ENCODE data around the gene ISG20.

ISG20 gene

DNA sequence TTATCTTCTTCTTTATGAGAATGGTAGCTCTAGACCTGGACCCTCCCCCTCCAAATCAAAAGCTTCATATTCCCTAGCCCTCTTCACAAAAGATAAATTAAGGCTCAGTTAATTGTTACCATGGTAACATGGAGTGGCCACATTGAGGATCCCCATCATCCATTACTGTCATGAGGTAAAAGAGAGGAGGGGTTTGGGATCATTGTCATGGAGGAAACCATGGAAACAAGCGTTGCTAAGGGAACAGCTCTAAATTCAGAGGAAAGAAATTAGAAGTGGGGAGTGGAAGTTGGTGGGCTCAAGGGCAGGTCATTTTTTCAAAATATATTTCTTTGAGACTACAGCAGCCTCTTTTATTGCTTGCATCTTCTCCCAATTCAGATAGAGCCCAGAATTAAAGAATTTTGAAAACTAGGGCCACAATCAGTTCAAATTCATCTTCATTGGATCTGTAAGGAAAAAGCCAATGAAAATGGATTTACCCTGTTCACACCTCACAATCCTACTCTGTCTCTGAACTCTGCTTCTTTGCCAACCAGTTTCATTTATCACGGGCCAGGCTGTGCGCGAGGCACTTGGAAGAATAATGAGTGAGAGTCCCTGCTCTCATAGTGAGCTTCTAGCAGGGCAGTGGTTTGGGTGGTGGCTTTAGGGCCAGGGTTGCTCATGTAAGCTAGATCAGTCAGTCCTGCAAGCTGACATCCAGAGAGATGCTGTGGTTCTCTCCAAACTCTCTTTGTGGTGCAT lies 29.3 kb upstream of the ISG20 start:
- 77% methylated on average over 4 of the region's 4 CpGs for WGBS
- Histone ChIP-seq H3K9me3 (ENCODE audit: insufficient read depth, low read depth, low read length) (no peaks in the 10 kb centered on the region), H3K27ac (ENCODE audit: low read depth, low read length) (no peak overlapping the region), H3K9ac (ENCODE audit: low read depth, low read length) (no peak overlapping the region), H3K4me3 (ENCODE audit: low read length) (no peak overlapping the region), H3K4me1 (ENCODE audit: insufficient read depth, low read length) (peaks cover 57% of the 10 kb centered on the region), H3K27me3 (ENCODE audit: insufficient read depth, low read length) (peaks cover 65% of the 10 kb centered on the region), H3K36me3 (ENCODE audit: insufficient read depth, low read length) (no peaks in the 10 kb centered on the region)

DNA sequence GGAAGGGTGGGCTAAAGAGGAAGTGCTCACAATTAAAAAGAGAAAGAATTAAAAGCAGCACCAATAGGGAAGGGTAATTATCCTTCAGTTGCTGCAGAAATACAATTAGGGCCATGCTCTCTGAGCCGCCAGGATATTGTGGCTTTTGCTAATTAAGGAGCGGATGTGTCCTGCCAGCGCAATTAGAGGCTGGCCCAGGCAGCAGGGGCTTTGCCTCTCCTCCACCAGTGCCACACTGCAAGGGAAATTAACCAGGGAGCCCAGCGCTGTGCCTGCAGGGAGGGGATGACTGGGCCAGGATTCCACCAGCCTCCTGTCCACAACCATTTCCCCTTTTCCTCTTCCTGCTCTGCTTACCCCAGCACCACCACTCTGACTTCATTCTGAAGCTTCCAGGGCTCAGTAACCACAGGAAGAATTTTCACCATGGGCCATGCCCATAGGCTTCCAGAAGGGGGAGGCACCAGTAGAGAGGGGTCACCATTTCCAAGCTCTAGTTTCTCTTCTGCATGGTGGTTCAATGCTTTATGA lies 28.1 kb upstream of the ISG20 start:
- H3K4me3 ChIP-seq (ENCODE audit: low read length): no peak overlapping the region
- no peak overlapping the region for H3K9ac ChIP-seq (ENCODE audit: low read depth, low read length)
- WGBS: 10% methylated on average over 4 of the region's 4 CpGs
- peaks cover 64% of the 10 kb centered on the region for H3K4me1 ChIP-seq (ENCODE audit: insufficient read depth, low read length)
- H3K9me3 ChIP-seq (ENCODE audit: insufficient read depth, low read depth, low read length): no peaks in the 10 kb centered on the region
- H3K27me3 ChIP-seq (ENCODE audit: insufficient read depth, low read length): peaks cover 52% of the 10 kb centered on the region
- no peak overlapping the region for H3K27ac ChIP-seq (ENCODE audit: low read depth, low read length)
- no peaks in the 10 kb centered on the region for H3K36me3 ChIP-seq (ENCODE audit: insufficient read depth, low read length)

DNA sequence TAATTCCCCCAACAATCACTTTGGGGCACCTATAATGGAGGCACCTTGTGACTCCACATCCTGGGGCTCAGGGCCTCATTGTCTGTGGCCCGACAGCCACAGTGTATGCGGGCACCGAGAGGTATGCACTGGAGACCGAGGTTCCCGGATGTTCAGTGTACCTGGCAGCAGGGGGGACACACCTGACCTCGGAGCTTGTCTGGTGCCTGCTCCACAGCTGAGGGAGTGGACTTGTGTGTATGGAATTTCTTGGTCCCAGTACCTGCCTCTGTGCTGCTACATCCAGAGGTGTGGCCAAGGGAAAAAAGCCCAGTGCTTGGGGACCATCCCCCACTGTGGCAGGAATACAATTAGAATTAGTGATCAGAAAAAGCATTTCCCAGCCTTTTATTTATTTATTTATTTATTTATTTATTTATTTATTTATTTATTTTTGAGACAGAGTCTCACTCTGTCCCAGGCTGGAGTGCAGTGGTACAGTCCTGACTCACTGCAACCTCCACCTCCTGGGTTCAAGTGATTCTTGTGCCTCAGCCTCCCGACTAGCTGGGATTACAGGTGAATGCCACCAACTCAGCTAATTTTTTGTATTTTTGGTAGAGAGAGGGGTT lies 26.5 kb upstream of the ISG20 start:
- Histone ChIP-seq H3K27me3 (ENCODE audit: insufficient read depth, low read length) (peaks cover 37% of the 10 kb centered on the region), H3K9ac (ENCODE audit: low read depth, low read length) (no peak overlapping the region), H3K9me3 (ENCODE audit: insufficient read depth, low read depth, low read length) (no peaks in the 10 kb centered on the region), H3K36me3 (ENCODE audit: insufficient read depth, low read length) (no peaks in the 10 kb centered on the region), H3K27ac (ENCODE audit: low read depth, low read length) (no peak overlapping the region), H3K4me1 (ENCODE audit: insufficient read depth, low read length) (peaks cover 57% of the 10 kb centered on the region), H3K4me3 (ENCODE audit: low read length) (no peak overlapping the region)
- WGBS: 65% methylated on average over 7 of the region's 7 CpGs

DNA sequence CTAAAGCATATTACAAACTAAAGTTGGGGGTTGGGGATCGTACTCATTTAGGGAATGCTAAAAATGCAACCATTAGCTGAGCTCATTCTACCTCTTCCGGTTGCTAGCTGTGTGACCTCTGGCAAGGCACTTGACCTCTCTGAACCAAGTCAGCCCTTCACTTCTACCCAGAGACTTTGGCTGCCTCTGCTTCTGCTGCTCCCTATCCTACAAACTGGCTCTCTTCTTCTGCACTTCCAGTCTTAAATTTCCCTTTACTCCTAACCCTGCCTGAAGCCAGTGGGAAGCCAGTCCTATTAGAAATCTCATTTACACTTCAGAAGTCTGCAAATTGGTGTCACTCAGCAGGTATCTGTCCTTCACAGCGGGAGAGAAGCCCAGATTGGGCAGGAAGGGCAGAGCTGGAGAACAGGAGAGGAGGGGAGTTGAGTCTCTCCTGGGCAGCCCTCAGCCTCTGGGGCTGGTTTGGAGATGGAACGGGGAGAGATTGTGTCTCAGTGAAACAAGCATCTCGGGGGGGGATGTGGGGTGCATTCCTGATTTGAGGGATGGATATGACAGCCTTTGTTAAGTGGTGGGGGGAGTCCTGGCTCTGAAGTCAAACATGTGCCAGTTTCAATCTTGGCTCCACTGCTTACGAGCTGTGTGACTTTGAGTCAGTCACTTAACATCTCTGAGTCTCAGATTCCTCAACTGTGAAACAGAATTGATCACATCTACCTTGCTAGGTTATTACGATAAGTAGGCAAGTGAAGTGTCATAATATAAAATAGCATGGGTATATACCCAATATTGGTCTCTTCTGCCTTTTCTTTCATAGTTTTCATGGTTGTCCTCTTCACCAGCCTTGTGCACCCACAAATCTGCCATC lies 25.5 kb upstream of the ISG20 start:
- Histone ChIP-seq H3K4me1 (ENCODE audit: insufficient read depth, low read length) (peaks cover 63% of the 10 kb centered on the region), H3K27me3 (ENCODE audit: insufficient read depth, low read length) (peaks cover 27% of the 10 kb centered on the region), H3K36me3 (ENCODE audit: insufficient read depth, low read length) (no peaks in the 10 kb centered on the region), H3K27ac (ENCODE audit: low read depth, low read length) (no peak overlapping the region), H3K4me3 (ENCODE audit: low read length) (no peak overlapping the region), H3K9me3 (ENCODE audit: insufficient read depth, low read depth, low read length) (no peaks in the 10 kb centered on the region), H3K9ac (ENCODE audit: low read depth, low read length) (no peak overlapping the region)
- 11% methylated on average over 6 of the region's 7 CpGs for WGBS

DNA sequence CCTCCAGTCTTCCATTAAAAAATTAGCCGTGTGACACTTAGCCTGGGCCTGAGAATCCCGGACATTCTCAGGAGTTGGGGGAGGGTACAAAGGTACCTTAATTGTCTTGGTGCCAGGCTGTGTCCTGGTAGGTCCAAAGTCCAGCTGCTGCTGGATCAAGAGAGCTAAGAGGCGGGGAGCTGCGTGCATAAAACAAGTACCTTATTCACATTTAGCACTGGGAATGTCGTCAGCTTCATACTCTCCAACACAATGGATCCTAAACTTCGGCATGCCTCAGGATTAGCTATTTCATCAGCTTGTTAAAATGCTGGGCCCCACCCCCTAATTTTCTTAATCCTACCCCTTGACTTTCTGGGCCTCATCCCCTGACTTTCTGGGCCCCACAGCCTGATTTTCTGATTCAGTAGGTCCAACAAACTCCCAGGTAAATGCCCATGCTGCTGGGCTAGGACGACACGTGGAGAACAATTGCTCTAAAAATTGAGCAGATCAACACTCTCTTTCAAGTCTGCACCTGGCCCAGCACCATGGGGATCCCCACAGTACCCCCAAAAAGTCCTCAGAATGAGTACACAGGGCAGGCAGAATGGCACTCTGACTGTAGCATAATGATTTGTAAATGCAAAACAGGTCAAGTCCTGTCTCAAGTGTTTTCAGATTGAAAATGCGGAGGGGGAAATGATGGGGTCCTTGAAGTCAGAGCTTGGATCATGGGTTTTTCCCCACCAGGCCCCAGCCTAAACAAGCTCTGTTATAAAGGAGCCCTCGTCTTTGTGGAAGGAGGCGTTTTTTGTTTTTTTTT lies 23.3 kb upstream of the ISG20 start:
- 62% methylated on average over 11 of the region's 11 CpGs for WGBS
- peaks cover 19% of the 10 kb centered on the region for H3K27me3 ChIP-seq (ENCODE audit: insufficient read depth, low read length)
- H3K36me3 ChIP-seq (ENCODE audit: insufficient read depth, low read length): no peaks in the 10 kb centered on the region
- H3K9me3 ChIP-seq (ENCODE audit: insufficient read depth, low read depth, low read length): no peaks in the 10 kb centered on the region
- peak overlapping the region; percentile 46; the same call in 1 of the 2 replicates for H3K9ac ChIP-seq (ENCODE audit: low read depth, low read length)
- H3K4me3 ChIP-seq (ENCODE audit: low read length): no peak overlapping the region
- H3K27ac ChIP-seq (ENCODE audit: low read depth, low read length): peak overlapping the region; percentile 74; the same call in 1 of the 2 replicates
- peaks cover 55% of the 10 kb centered on the region for H3K4me1 ChIP-seq (ENCODE audit: insufficient read depth, low read length)

DNA sequence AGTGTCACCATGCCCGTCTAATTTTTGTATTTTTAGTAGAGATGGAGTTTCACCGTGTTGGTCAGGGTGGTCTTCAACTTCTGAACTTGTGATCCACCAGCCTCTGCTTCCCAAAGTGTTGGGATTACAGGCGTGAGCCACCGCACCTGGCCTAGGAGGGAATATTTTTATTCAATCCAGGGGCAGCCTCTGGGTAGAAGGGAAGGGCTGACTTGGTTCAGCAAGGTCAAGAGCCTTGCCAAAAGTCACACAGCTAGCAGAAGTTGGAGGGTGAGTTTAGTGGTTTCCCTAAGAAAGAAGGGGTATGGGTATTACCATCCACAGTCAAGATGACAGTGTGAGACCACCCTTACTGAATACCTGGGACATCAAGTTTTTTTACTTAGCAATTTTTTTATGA lies 22.6 kb upstream of the ISG20 start:
- Histone ChIP-seq H3K4me1 (ENCODE audit: insufficient read depth, low read length) (peaks cover 52% of the 10 kb centered on the region), H3K27ac (ENCODE audit: low read depth, low read length) (no peak overlapping the region; the same call in 1 of the 2 replicates), H3K27me3 (ENCODE audit: insufficient read depth, low read length) (peaks cover 17% of the 10 kb centered on the region), H3K4me3 (ENCODE audit: low read length) (no peak overlapping the region), H3K36me3 (ENCODE audit: insufficient read depth, low read length) (no peaks in the 10 kb centered on the region), H3K9ac (ENCODE audit: low read depth, low read length) (no peak overlapping the region), H3K9me3 (ENCODE audit: insufficient read depth, low read depth, low read length) (no peaks in the 10 kb centered on the region)
- 85% methylated on average over 4 of the region's 4 CpGs for WGBS

DNA sequence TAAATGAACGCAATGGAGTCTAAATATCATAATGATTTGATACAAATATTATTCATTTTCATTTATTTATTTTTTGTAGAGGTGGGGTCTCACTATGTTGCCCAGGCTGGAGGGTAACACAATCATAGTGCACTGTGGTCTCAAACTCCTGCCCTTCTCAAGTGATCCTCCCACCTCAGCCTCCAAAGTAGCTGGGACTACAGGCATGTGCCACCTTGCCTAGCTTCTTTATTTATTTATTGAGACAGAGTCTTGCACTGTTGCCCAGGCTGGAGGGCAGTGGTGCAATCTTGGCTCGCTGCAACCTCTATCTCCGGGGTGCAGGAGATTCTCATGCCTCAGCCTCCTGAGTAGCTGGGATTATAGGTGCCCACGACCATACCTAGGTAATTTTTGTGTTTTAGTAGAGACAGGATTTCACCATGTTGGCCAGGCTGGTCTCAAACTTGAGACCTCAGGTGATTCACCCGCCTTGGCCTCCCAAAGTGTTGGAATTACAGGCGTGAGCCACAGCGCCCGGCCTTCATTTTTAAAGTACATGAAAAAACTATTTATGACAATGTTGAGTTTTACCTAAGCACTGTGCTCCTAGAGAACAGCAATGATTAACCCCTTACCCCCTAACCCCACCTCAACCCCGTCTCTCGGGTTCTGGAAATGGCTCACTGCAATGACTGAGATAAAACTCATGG lies 21.6 kb upstream of the ISG20 start:
- Histone ChIP-seq H3K27ac (ENCODE audit: low read depth, low read length) (no peak overlapping the region), H3K27me3 (ENCODE audit: insufficient read depth, low read length) (peaks cover 11% of the 10 kb centered on the region), H3K4me3 (ENCODE audit: low read length) (no peak overlapping the region), H3K9me3 (ENCODE audit: insufficient read depth, low read depth, low read length) (no peaks in the 10 kb centered on the region), H3K9ac (ENCODE audit: low read depth, low read length) (no peak overlapping the region), H3K36me3 (ENCODE audit: insufficient read depth, low read length) (no peaks in the 10 kb centered on the region), H3K4me1 (ENCODE audit: insufficient read depth, low read length) (peaks cover 43% of the 10 kb centered on the region)
- WGBS: 91% methylated on average over 9 of the region's 10 CpGs

DNA sequence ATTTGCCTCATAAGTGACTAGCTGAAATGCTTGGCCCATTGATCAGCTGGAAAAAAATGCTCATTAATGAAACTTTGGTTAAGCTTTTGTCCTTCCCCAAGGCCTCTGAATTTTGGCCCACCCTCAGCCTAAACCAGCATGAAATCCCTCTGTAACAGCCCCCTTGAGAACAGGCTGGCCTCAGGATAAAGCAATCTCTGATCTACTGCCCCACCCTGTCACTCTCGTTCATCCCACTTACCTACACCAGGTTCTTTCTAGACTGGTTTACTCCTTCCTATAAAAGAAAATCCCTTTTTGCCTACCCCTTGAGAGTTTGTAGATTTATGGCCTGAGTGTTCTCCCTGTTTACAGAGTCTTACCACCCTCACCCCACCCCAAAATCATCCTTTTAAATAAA lies 21.0 kb upstream of the ISG20 start:
- Histone ChIP-seq H3K4me3 (ENCODE audit: low read length) (no peak overlapping the region), H3K4me1 (ENCODE audit: insufficient read depth, low read length) (peaks cover 39% of the 10 kb centered on the region), H3K9me3 (ENCODE audit: insufficient read depth, low read depth, low read length) (no peaks in the 10 kb centered on the region), H3K36me3 (ENCODE audit: insufficient read depth, low read length) (no peaks in the 10 kb centered on the region), H3K27me3 (ENCODE audit: insufficient read depth, low read length) (peaks cover 11% of the 10 kb centered on the region), H3K9ac (ENCODE audit: low read depth, low read length) (no peak overlapping the region), H3K27ac (ENCODE audit: low read depth, low read length) (no peak overlapping the region)
- 53% methylated on average over 1 of the region's 1 CpG for WGBS

DNA sequence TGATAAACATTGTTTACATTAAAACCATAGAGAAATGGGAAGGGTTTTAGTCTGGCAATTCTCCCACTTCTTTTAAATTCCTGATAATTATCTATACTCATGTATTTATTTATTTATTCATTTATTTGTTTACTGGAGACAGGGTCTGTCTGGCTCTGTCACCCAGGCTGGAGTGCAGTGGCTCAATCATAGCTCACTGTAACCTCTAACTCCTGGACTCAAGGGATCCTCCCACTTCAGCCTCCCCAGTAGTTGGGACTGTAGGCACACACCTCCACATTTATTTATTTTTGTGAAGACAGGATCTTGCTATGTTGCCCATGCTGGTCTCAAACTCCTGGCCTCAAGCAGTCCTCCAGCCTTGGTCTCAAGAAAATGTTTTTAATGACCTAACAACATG lies 20.1 kb upstream of the ISG20 start:
- peaks cover 45% of the 10 kb centered on the region for H3K4me1 ChIP-seq (ENCODE audit: insufficient read depth, low read length)
- peaks cover 6% of the 10 kb centered on the region for H3K36me3 ChIP-seq (ENCODE audit: insufficient read depth, low read length)
- no peak overlapping the region for H3K9ac ChIP-seq (ENCODE audit: low read depth, low read length)
- H3K9me3 ChIP-seq (ENCODE audit: insufficient read depth, low read depth, low read length): no peaks in the 10 kb centered on the region
- H3K27ac ChIP-seq (ENCODE audit: low read depth, low read length): no peak overlapping the region
- H3K27me3 ChIP-seq (ENCODE audit: insufficient read depth, low read length): peaks cover 7% of the 10 kb centered on the region
- no peak overlapping the region for H3K4me3 ChIP-seq (ENCODE audit: low read length)

DNA sequence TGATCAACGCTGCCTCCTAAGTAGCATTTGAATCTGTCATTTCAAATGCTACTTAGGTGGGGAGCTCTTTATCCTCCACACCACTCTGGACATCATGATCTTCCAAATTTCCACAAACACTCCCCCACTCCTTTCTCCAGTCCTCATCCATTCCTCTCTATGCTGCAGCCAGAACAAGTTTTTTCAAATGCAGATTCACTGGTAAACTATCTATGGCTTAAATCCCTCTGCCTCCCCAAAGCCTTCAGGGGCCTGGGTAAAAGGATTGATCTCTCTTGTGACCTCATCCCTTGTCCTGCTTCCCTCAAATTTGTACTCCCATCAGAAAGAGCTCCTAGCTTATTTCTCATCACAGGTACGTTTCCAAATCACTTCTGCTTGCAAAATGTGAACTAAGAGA lies 19.0 kb upstream of the ISG20 start:
- Histone ChIP-seq H3K27ac (ENCODE audit: low read depth, low read length) (peak overlapping the region; percentile 1; the same call in 1 of the 2 replicates), H3K9me3 (ENCODE audit: insufficient read depth, low read depth, low read length) (no peaks in the 10 kb centered on the region), H3K4me3 (ENCODE audit: low read length) (peak overlapping the region; percentile 7; the same call in 1 of the 2 replicates), H3K27me3 (ENCODE audit: insufficient read depth, low read length) (no peaks in the 10 kb centered on the region), H3K9ac (ENCODE audit: low read depth, low read length) (no peak overlapping the region), H3K36me3 (ENCODE audit: insufficient read depth, low read length) (peaks cover 15% of the 10 kb centered on the region), H3K4me1 (ENCODE audit: insufficient read depth, low read length) (peaks cover 49% of the 10 kb centered on the region)
- 22% methylated on average over 2 of the region's 2 CpGs for WGBS

Measured in HUES64 (cell line).